Measurements from ENCODE around the gene ASXL3.

The ASXL3 gene

DNA sequence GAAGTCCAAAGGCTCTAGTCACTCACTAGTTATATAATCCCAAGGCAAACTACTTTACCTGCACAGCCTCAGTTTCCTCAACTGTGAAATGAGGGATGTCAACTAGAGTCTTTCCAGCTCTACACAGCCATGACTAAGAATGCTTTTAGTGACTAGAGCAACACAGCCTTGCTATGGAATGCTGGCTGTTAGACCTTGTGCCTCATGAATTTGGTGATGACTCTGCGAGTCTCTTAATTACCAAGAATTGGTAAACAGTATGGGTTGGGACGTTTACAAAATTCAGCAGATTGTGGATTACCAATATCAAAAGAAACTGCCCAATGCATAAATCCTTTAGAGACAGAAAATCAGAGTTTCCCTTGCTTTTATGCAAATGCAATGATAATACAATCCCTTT, 163.7 kb downstream of the ASXL3 start:
- ChIA-PET POLR2A (ENCODE audit: low non-redundant PET) (no interaction called here), CTCF (no interaction called here)
- DNase-seq (ENCODE audit: low spot score): no peak
- TF ChIP-seq, protein P1, sequence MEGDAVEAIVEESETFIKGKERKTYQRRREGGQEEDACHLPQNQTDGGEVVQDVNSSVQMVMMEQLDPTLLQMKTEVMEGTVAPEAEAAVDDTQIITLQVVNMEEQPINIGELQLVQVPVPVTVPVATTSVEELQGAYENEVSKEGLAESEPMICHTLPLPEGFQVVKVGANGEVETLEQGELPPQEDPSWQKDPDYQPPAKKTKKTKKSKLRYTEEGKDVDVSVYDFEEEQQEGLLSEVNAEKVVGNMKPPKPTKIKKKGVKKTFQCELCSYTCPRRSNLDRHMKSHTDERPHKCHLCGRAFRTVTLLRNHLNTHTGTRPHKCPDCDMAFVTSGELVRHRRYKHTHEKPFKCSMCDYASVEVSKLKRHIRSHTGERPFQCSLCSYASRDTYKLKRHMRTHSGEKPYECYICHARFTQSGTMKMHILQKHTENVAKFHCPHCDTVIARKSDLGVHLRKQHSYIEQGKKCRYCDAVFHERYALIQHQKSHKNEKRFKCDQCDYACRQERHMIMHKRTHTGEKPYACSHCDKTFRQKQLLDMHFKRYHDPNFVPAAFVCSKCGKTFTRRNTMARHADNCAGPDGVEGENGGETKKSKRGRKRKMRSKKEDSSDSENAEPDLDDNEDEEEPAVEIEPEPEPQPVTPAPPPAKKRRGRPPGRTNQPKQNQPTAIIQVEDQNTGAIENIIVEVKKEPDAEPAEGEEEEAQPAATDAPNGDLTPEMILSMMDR (conservative IDR thresholded peaks at IDR 0.05; ENCODE audit: low read depth): no peak
- H3K27ac ChIP-seq: no peak overlapping the region

DNA sequence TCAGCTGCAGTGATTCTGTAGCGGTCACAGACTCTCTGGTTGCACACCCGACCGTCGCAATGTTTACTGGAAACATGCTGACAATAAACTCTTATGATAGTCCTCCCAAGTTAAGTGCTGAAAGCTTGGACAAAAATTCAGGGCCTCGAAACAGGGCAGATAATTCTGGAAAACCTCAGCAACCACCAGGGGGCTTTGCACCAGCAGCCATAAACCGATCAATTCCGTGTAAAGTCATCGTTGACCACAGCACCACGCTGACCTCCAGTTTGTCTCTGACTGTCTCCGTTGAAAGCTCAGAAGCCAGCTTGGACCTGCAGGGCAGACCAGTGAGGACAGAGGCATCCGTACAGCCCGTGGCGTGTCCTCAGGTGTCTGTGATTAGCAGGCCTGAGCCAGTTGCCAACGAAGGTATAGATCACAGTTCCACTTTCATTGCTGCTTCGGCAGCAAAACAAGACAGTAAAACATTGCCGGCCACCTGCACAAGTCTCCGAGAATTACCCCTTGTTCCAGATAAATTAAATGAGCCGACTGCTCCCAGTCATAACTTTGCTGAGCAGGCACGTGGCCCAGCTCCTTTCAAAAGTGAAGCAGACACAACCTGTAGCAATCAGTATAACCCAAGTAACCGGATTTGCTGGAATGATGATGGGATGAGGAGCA, 166.1 kb downstream of the ASXL3 start:
- POLR2A ChIA-PET (ENCODE audit: low non-redundant PET): no interaction called here
- DNase-seq (ENCODE audit: low spot score): no peak
- TF ChIP-seq, protein P1 (conservative IDR thresholded peaks at IDR 0.05; ENCODE audit: low read depth): no peak
- no peak overlapping the region for H3K27ac ChIP-seq
- CTCF ChIA-PET: no interaction called here

DNA sequence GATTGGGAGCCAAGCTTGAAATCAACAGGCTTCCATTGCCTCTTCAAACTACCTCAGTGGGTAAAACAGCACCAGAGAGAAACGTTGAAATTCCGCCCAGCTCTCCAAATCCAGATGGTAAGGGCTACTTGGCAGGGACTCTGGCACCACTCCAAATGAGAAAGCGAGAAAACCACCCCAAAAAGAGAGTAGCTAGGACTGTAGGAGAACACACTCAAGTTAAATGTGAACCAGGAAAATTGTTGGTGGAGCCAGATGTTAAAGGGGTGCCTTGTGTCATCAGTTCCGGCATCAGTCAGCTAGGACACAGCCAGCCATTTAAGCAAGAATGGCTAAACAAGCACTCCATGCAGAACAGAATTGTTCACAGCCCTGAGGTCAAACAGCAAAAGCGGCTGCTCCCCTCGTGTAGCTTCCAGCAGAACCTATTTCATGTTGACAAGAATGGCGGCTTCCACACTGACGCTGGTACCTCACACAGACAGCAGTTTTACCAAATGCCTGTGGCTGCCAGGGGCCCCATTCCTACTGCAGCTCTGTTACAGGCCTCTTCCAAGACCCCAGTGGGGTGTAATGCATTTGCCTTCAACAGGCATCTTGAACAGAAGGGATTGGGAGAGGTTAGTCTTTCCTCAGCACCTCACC, 167.3 kb downstream of the ASXL3 start:
- CTCF ChIA-PET: interaction anchor here (0.6 kb wide), 1 partner anchor 579 kb away, joined by 4 read pairs; no protein-coding TSS in a partner anchor
- no peak overlapping the region for H3K27ac ChIP-seq
- TF ChIP-seq, protein P1 (conservative IDR thresholded peaks at IDR 0.05; ENCODE audit: low read depth): no peak
- DNase-seq (ENCODE audit: low spot score): no peak
- POLR2A ChIA-PET (ENCODE audit: low non-redundant PET): no interaction called here

DNA sequence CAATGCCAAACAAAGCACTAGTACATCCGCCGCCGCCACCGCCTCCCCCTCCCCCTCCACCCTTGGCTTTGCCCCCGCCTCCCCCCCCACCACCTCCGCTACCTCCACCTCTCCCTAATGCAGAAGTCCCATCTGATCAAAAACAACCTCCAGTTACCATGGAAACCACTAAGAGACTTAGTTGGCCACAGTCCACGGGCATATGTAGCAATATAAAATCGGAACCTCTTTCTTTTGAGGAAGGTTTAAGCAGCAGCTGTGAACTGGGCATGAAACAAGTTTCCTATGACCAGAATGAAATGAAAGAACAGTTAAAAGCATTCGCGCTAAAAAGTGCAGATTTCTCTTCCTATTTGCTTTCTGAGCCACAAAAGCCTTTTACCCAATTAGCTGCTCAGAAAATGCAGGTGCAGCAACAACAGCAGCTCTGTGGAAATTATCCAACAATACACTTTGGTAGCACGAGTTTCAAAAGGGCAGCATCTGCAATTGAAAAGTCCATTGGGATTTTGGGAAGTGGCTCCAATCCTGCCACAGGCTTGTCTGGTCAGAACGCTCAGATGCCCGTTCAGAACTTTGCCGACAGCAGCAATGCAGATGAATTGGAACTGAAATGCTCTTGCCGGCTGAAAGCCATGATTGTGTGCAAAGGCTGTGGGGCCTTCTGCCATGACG, 168.0 kb downstream of the ASXL3 start:
- ChIA-PET POLR2A (ENCODE audit: low non-redundant PET) (no interaction called here), CTCF (no interaction called here)
- no peak overlapping the region for H3K27ac ChIP-seq
- no peak for DNase-seq (ENCODE audit: low spot score)
- TF ChIP-seq, protein P1 (conservative IDR thresholded peaks at IDR 0.05; ENCODE audit: low read depth): no peak

DNA sequence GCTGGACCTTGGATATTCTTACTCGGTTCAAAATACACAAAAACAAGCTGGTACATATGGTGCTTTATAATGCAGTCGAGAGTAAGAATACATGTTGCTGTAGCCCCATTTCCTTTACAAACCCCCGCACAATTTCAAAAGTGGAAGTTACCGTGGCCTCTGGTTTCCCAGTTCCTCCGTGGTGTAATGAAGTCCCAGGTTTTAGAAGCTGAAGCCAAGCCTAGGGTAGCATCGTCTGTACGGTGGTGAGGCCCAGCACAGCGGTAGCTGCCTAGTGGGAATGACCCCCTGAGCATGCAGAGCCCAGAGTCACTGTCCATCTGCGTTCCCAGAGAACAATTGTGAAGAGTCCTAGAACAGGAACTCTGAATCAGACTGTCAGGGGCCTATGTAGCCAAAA, 171.8 kb downstream of the ASXL3 start:
- POLR2A ChIA-PET (ENCODE audit: low non-redundant PET): no interaction called here
- DNase-seq (ENCODE audit: low spot score): no peak
- CTCF ChIA-PET: no interaction called here
- H3K27ac ChIP-seq: no peak overlapping the region
- TF ChIP-seq, protein P1 (conservative IDR thresholded peaks at IDR 0.05; ENCODE audit: low read depth): no peak

DNA sequence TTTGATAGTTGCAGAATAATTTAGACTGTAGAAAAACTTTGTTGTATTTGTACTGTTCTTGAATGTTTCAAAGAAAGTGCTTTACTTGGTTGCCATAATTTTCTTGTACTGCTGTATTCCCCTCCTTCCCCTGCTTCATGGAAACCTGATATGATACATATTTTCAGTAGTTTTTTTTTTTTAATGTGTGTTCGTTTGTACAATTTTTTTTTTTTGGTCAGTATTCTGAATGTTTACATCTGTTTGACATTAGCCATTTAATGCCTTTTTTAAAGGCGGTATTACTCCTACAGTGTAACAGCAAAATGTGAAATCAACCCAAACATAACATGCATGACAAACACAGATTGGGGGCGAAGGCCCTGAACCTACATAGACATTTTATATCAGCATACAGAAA, 172.3 kb downstream of the ASXL3 start:
- POLR2A ChIA-PET (ENCODE audit: low non-redundant PET): no interaction called here
- CTCF ChIA-PET: no interaction called here
- no peak overlapping the region for H3K27ac ChIP-seq
- TF ChIP-seq, protein P1 (conservative IDR thresholded peaks at IDR 0.05; ENCODE audit: low read depth): no peak
- DNase-seq (ENCODE audit: low spot score): no peak

Data from RWPE1 (cell line).